Measurements from ENCODE around the gene PAQR9. TPM values are rescaled to one million over a fixed set of nuclear protein-coding genes. Genes with fewer than 3 reads are reported as not detected.
"Not testable (repeated sequence)": the region's sequence is repeated elsewhere in the genome, so short reads cannot be mapped to it uniquely, and the experiment has no call there.

The PAQR9 gene
- not detected in 2 replicates for total RNA-seq (2014; rRNA removed)
- polyA plus RNA-seq (2012): not detected

GRCh38 chr3:142963516-142964448 is at the start of gene PAQR9:
Gene PAQR9 (minus strand): TSS chr3:142963674. CDS start chr3:142963336, 338 bp downstream.
- no peak for DNase-seq (ENCODE audit: low read depth)

GRCh38 chr3:143011705-143012104 is 48.2 kb upstream of the PAQR9 start:
- no peak for DNase-seq (ENCODE audit: low read depth)

GRCh38 chr3:143010024-143010423 is 46.5 kb upstream of the PAQR9 start:
- DNase-seq (ENCODE audit: low read depth): peak; percentile 4

GRCh38 chr3:143004823-143005222 is 41.3 kb upstream of the PAQR9 start:
- DNase-seq (ENCODE audit: low read depth): no peak

- DNase-seq (ENCODE audit: low read depth): no peak
These were observed 39.3 kb upstream of the PAQR9 start for GRCh38 chr3:143002727-143003126.

GRCh38 chr3:143002083-143002712 is 38.7 kb upstream of the PAQR9 start:
- peak; percentile 26 for DNase-seq (ENCODE audit: low read depth)

- peak; percentile 98 for DNase-seq (ENCODE audit: low read depth)
These were observed 38.1 kb upstream of the PAQR9 start, which contains the start of gene U2SURP for GRCh38 chr3:143001369-143002082. Gene U2SURP (plus strand): TSS chr3:143001570. CDS start chr3:143001629, 59 bp downstream.

- no peak for DNase-seq (ENCODE audit: low read depth)
These were observed 37.5 kb upstream of the PAQR9 start for GRCh38 chr3:143001034-143001368.

- DNase-seq (ENCODE audit: low read depth): peak; percentile 40
These were observed 37.1 kb upstream of the PAQR9 start for GRCh38 chr3:143000528-143000927.

- DNase-seq (ENCODE audit: low read depth): no peak
These were observed 36.4 kb upstream of the PAQR9 start for GRCh38 chr3:142999881-143000280.

- no peak for DNase-seq (ENCODE audit: low read depth)
These were observed 35.0 kb upstream of the PAQR9 start for GRCh38 chr3:142998439-142998838.

- DNase-seq (ENCODE audit: low read depth): no peak
These were observed 33.9 kb upstream of the PAQR9 start for GRCh38 chr3:142997330-142997729.

- DNase-seq (ENCODE audit: low read depth): peak; percentile 60
These were observed 30.5 kb upstream of the PAQR9 start for GRCh38 chr3:142993958-142994442.

- no peak for DNase-seq (ENCODE audit: low read depth)
These were observed 28.8 kb upstream of the PAQR9 start for GRCh38 chr3:142992323-142992722.

GRCh38 chr3:142990721-142991120 is 27.2 kb upstream of the PAQR9 start:
- no peak for DNase-seq (ENCODE audit: low read depth)

- DNase-seq (ENCODE audit: low read depth): not testable (repeated sequence)
These were observed 25.4 kb upstream of the PAQR9 start for GRCh38 chr3:142988826-142989225.

GRCh38 chr3:142988221-142988620 is 24.7 kb upstream of the PAQR9 start:
- DNase-seq (ENCODE audit: low read depth): not testable (repeated sequence)

GRCh38 chr3:142987707-142988106 is 24.2 kb upstream of the PAQR9 start:
- DNase-seq (ENCODE audit: low read depth): peak; percentile 8

- DNase-seq (ENCODE audit: low read depth): peak; percentile 36
These were observed 23.7 kb upstream of the PAQR9 start for GRCh38 chr3:142987080-142987700.

- no peak for DNase-seq (ENCODE audit: low read depth)
These were observed 20.8 kb upstream of the PAQR9 start for GRCh38 chr3:142984255-142984654.

- DNase-seq (ENCODE audit: low read depth): no peak
These were observed 19.8 kb upstream of the PAQR9 start for GRCh38 chr3:142983318-142983717.
